Liver (tissue), 9 donors: ENCODE measurements around the gene QPCT. TPM values are rescaled to one million over a fixed set of nuclear protein-coding genes. Genes with fewer than 3 reads are reported as not detected.

Source experiments
- DNase-seq: peaks from one replicate; pipeline ENCODE4 v3.0.0-alpha.2; 2017; ENCODE audit warnings: low spot score
- H3K27ac ChIP-seq, 2 donors: one replicate each; pipeline ENCODE4 v1.7.0; 2013; ENCODE audit warnings: inconsistent platforms in 2 of 2, low read length in 2 of 2, control low read depth in 1 of 2, low read depth in 1 of 2, mild to moderate bottlenecking in 1 of 2
- H3K27me3 ChIP-seq, 4 donors: one replicate each; pipeline versions ENCODE4 v1.6.1 to v1.7.0; 2013; ENCODE audit warnings: low read length in 3 of 4, inconsistent platforms in 1 of 4, mild to moderate bottlenecking in 1 of 4, moderate library complexity in 1 of 4; ENCODE audit not compliant: control insufficient read depth in 4 of 4, insufficient read depth in 4 of 4
- H3K36me3 ChIP-seq, 4 donors: one replicate each; pipeline versions ENCODE4 v1.6.1 to v1.7.0; 2013; ENCODE audit warnings: low read length in 3 of 4, mild to moderate bottlenecking in 3 of 4, low read depth in 1 of 4, moderate library complexity in 1 of 4; ENCODE audit not compliant: control insufficient read depth in 4 of 4, insufficient read depth in 3 of 4
- H3K4me1 ChIP-seq, 4 donors: one replicate each; pipeline versions ENCODE4 v1.6.1 to v1.7.0; 2013; ENCODE audit warnings: low read length in 3 of 4, mild to moderate bottlenecking in 3 of 4, moderate library complexity in 1 of 4; ENCODE audit not compliant: control insufficient read depth in 4 of 4, insufficient read depth in 4 of 4
- H3K4me3 ChIP-seq, 3 donors: one replicate each; pipeline versions ENCODE4 v1.6.1 to v1.7.0; 2013; ENCODE audit warnings: low read length in 3 of 3, control low read depth in 1 of 3, low read depth in 1 of 3, mild to moderate bottlenecking in 1 of 3
- H3K9ac ChIP-seq, 2 donors: one replicate each; pipeline ENCODE4 v1.7.0; 2013; ENCODE audit warnings: low read length in 2 of 2, mild to moderate bottlenecking in 2 of 2, moderate library complexity in 2 of 2, control low read depth in 1 of 2, low read depth in 1 of 2
- H3K9me3 ChIP-seq, 4 donors: one replicate each; pipeline versions ENCODE4 v1.6.1 to v1.7.0; 2013; ENCODE audit warnings: low read length in 3 of 4; ENCODE audit not compliant: control insufficient read depth in 4 of 4
- EGR1 ChIP-seq, 2 donors: IDR thresholded peaks; 2 replicates each; pipeline ENCODE4 v1.6.1; 2016 to 2018; ENCODE audit warnings: antibody characterized with exemption in 2 of 2, low read depth in 2 of 2
- FOXA1 ChIP-seq: IDR thresholded peaks from 2 replicates; pipeline ENCODE4 v1.6.1; 2016; ENCODE audit warnings: antibody characterized with exemption
- FOXA2 ChIP-seq: IDR thresholded peaks from 2 replicates; pipeline ENCODE4 v1.6.1; 2016; ENCODE audit warnings: antibody characterized with exemption
- GABPA ChIP-seq, 2 donors: IDR thresholded peaks in 1 of 2; conservative IDR thresholded peaks in 1 of 2; 2 replicates each; pipeline ENCODE4 v1.6.1; 2016; ENCODE audit warnings: antibody characterized with exemption in 2 of 2, mild to moderate bottlenecking in 1 of 2, moderate library complexity in 1 of 2
- HNF4A ChIP-seq, 2 donors: conservative IDR thresholded peaks; 2 replicates each; pipeline ENCODE4 v1.6.1; 2016; ENCODE audit warnings: antibody characterized with exemption in 2 of 2, mild to moderate bottlenecking in 2 of 2
- HNF4G ChIP-seq: IDR thresholded peaks from 2 replicates; pipeline ENCODE4 v1.6.1; 2016; ENCODE audit warnings: antibody characterized with exemption
- NR2F2 ChIP-seq: IDR thresholded peaks from 2 replicates; pipeline ENCODE4 v1.6.1; 2016; ENCODE audit warnings: antibody characterized with exemption
- RAD21 ChIP-seq, 2 donors: IDR thresholded peaks; 2 replicates each; pipeline ENCODE4 v1.6.1; 2016; ENCODE audit warnings: antibody characterized with exemption in 2 of 2, mild to moderate bottlenecking in 2 of 2
- REST ChIP-seq: IDR thresholded peaks from 2 replicates; pipeline ENCODE4 v1.6.1; 2016; ENCODE audit warnings: antibody characterized with exemption, mild to moderate bottlenecking
- RXRA ChIP-seq, 2 donors: IDR thresholded peaks; 2 replicates each; pipeline ENCODE4 v1.6.1; 2017 to 2018; ENCODE audit warnings: antibody characterized with exemption in 2 of 2, mild to moderate bottlenecking in 1 of 2
- SP1 ChIP-seq: IDR thresholded peaks from 2 replicates; pipeline ENCODE4 v1.6.1; 2018; ENCODE audit warnings: antibody characterized with exemption, mild to moderate bottlenecking
- YY1 ChIP-seq: IDR thresholded peaks from 2 replicates; pipeline ENCODE4 v1.6.1; 2016; ENCODE audit warnings: antibody characterized with exemption, mild to moderate bottlenecking
- ZBTB33 ChIP-seq: IDR thresholded peaks from 2 replicates; pipeline ENCODE4 v1.6.1; 2016; ENCODE audit warnings: antibody characterized with exemption
- WGBS: extraction: QIAGEN DNeasy Blood & Tissue Kit; methylation state at CpG from one replicate; pipeline ENCODE4 v1.1.7; 2013; 5-methylcytosine and 5-hydroxymethylcytosine counted together
- polyA plus RNA-seq, 2 donors: library from polyadenylated mRNA; stranded (reverse) in 1 of 2; unstranded in 1 of 2; fragments of 200-250 nt in 1 of 2; fragments of >200 nt in 1 of 2; fragmentation: Nextera tagmentation in 1 of 2; extraction: Ambion mirVana in 1 of 2; gene quantifications; one replicate each; pipeline versions ENCODE4 v1.2.1 to v1.2.3, GENCODE V29; 2013 to 2015
- total RNA-seq, 2 donors: library from RNA; depleted of rRNA; stranded (reverse); fragments of >200 nt; gene quantifications; one replicate each; pipeline ENCODE4 v1.2.3, GENCODE V29; 2014
- TF ChIP-seq, protein P1 (sequence below): fragments of 150-350 bp; IDR thresholded peaks from 2 replicates; pipeline ENCODE4 v1.5.1; 2017; ENCODE audit warnings: improper control_type of control experiment, low read depth, low read length; ENCODE audit not compliant: missing input control
- donor health status: healthy.
- donor health status: healthy.
- donor health status: healthy.
- donor health status: healthy.
- donor health status: healthy.

The QPCT gene
- total and polyA plus RNA-seq, 4 donors = 0.61 to 3.0 (median 1.2) TPM

- Histone ChIP-seq H3K4me3 (no peak overlapping the region), H3K36me3 (no peaks in the 10 kb centered on the region), H3K4me1 (no peaks in the 10 kb centered on the region), H3K9me3 (no peaks in the 10 kb centered on the region), H3K27ac (no peak overlapping the region), H3K9ac (no peak overlapping the region), H3K27me3 (no peaks in the 10 kb centered on the region)
- DNase-seq = no peak
- no peak for TF ChIP-seq RXRA (IDR thresholded peaks at IDR 0.05)
- TF ChIP-seq FOXA2 = no peak
- TF ChIP-seq REST = no peak
- TF ChIP-seq SP1 = no peak
- no peak for TF ChIP-seq EGR1 (IDR thresholded peaks at IDR 0.05; ENCODE audit: low read depth in 2 of 2)
- no peak for TF ChIP-seq YY1
- TF ChIP-seq, protein P1, sequence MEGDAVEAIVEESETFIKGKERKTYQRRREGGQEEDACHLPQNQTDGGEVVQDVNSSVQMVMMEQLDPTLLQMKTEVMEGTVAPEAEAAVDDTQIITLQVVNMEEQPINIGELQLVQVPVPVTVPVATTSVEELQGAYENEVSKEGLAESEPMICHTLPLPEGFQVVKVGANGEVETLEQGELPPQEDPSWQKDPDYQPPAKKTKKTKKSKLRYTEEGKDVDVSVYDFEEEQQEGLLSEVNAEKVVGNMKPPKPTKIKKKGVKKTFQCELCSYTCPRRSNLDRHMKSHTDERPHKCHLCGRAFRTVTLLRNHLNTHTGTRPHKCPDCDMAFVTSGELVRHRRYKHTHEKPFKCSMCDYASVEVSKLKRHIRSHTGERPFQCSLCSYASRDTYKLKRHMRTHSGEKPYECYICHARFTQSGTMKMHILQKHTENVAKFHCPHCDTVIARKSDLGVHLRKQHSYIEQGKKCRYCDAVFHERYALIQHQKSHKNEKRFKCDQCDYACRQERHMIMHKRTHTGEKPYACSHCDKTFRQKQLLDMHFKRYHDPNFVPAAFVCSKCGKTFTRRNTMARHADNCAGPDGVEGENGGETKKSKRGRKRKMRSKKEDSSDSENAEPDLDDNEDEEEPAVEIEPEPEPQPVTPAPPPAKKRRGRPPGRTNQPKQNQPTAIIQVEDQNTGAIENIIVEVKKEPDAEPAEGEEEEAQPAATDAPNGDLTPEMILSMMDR = no peak
- TF ChIP-seq HNF4G = no peak
- TF ChIP-seq ZBTB33 = no peak
- WGBS = 93% methylated on average over 2 of the region's 2 CpGs
Measured at GRCh38 chr2:37367984-37368383, 23.6 kb downstream of the QPCT start.

GRCh38 chr2:37370666-37371065 is 26.2 kb downstream of the QPCT start:
- DNase-seq = no peak
- Histone ChIP-seq H3K27me3 (no peaks in the 10 kb centered on the region), H3K4me3 (no peak overlapping the region), H3K36me3 (no peaks in the 10 kb centered on the region), H3K4me1 (no peaks in the 10 kb centered on the region), H3K9ac (no peak overlapping the region), H3K27ac (no peak overlapping the region), H3K9me3 (no peaks in the 10 kb centered on the region)
- WGBS = 95% methylated on average over 1 of the region's 1 CpG
- TF ChIP-seq HNF4A (conservative IDR thresholded peaks at IDR 0.05) (no peak), NR2F2 (no peak), RAD21 (IDR thresholded peaks at IDR 0.05) (no peak), FOXA1 (no peak), SP1 (no peak), GABPA (IDR thresholded peaks at IDR 0.05 in 1 of 2, conservative IDR thresholded peaks at IDR 0.05 in 1 of 2) (no peak), HNF4G (no peak), REST (no peak)
- TF ChIP-seq, protein P1 = no peak
